GM18508 (cell line): ENCODE measurements around the gene PTPRN2.
"Not testable (repeated sequence)": the region's sequence is repeated elsewhere in the genome, so short reads cannot be mapped to it uniquely, and the experiment has no call there.

Experiments
- ATAC-seq: cut with Tn5 transposase; IDR thresholded peaks from one replicate; pipeline ENCODE4 v1.9.1; 2021; ENCODE audit warnings: moderate number of reproducible peaks; ENCODE audit not compliant: insufficient read depth, unreplicated experiment

PTPRN2 gene

GRCh38 chr7:157925383-157925875 lies 662.2 kb downstream of the PTPRN2 start:
- no peak for ATAC-seq

- no peak for ATAC-seq
Measured at GRCh38 chr7:157923903-157924630, 663.6 kb downstream of the PTPRN2 start.

DNA sequence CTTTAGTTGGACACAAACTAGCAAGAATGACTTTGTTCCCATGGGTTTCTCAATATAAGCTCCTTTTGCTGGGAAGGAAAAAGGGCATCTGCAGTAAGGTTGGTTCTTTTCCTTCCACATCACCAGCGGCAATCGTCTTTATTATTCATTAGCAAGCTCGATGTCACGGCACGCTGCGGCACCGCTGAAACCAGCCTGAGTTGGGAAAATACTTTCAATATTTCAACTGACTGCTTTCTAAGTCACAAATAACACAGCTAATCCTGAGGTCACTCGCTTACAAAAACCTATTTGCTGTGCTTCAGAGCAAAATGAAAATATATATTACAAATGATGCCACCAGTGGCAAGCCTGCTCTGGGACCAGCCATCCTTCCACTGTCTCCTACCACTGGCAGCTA lies 665.0 kb downstream of the PTPRN2 start:
- no peak for ATAC-seq

DNA sequence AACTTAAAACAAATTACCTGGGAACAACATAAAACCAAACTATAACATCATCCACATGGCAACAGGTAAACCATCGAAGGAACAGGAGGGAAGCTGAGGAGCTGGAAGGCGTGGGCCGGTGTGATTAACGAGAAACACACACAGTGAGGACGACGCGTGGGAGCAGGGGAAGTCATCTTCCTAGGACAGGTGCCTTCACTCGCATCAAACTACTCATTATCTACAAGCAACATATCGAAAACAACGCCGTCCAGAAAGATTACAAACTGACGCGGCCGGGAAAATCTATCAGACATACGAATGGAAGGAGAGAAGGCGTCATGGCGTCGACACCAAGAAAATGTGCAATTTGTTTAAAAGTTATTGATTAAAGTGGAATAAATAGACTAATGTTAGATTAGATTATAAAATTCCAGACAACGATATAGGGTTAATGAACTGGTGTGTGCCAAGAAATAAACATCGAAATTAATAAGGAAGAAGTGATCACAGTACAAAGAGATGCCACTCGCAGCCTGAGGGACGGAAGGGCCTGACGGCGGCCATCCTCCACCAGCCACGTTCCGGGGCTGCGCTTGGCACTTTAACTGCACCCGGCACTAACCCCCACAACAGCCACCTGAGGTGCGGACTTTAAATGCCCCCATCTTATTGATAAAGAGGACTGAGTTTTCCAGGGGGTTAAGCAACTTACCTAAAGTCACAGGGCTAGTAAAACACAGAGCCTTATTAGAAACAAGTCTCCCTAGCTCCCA lies 669.1 kb downstream of the PTPRN2 start:
- no peak for ATAC-seq

- no peak for ATAC-seq
Measured at GRCh38 chr7:157916946-157917640, 670.5 kb downstream of the PTPRN2 start.

DNA sequence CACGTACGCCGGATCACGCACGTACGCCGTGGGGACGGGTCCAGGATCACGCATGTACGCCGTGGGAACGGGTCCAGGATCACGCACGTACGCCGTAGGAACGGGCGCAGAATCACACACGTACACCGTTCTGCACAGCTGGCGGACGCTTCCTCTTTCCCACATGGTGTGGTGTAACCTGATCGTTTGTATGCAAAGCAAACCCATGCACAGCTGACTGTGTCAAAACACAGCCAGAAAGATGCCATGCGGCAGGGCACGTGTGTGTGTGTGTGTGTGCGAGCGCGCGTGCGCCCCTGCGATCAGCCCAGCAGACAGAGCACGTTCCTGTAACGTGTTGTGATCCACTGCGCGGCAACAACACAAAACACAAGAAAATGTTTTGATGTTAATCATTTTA lies 677.2 kb downstream of the PTPRN2 start:
- no peak for ATAC-seq

- not testable (repeated sequence) for ATAC-seq
Measured at GRCh38 chr7:157910045-157910444, 677.6 kb downstream of the PTPRN2 start.

DNA sequence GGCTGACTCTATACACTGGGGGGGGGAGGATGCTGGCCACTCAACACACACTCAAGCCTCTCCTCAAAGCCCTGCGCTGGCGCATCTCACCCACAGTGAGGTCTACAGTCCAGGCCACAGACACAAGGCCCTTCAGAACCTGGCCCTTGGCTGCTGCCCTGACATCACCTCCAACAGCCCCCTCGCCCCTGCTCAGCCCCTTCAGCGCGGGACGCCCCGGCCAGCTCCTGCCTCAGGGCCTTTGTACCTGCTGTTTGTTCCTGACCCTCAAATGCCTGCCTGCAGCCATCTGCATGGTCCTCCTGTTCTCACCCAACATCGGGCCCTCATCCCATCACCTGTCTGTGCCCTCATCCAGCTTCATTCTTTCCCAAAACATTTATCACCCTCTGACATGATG lies 678.3 kb downstream of the PTPRN2 start:
- no peak for ATAC-seq

DNA sequence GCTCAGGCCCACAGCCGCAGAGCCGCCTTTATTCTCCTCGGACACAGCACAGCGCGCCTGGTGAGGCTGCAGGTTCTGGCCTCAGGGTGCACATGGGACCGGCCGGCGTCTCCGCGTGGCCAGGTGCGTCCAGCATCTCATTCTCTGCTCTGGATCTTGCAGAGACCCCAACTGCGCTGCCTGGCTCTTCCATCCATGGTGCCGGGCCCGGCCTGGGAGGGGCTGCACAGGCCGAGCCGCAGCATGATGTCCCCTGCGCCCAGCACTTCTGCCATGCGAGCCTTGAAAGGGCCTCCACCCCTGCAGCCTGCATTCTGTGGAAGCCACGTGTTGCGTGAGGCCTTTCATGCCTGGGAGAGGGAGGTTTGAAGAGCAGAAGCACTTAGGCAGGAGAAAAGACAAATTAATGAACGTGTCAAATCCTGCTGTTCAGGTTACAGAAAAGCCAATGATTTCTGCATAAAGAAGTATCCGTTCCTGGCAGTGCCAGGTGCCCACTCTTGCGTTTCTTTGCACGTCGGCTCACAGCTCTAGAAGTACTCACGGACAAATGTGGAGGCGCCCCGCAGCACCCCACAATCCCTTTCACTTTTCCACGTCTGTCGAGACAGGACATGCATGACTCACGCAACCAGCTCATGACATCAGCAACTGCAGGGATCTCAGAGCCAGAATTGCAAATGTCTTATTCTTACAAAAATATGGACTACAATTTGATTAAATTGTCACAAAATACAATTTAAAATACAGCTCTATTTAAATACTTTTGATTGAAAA lies 679.4 kb downstream of the PTPRN2 start:
- no peak for ATAC-seq

DNA sequence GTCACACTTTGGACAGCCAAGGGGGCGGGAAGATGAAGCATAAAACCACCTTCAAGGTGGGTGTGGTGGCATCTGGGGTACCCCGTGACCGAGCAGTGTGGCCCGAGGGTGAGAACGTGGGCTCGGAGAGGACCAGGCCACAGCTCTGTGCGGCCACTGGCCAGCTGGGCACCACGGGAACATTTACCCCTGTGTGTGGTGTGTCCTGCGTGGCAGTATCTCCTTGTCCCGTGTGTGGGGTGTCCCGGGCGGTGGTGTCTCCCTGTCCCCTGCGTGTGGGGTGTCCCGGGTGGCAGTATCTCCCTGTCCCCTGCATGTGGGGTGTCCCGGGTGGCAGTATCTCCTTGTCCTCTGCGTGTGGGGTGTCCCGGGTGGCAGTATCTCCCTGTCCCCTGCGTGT lies 680.5 kb downstream of the PTPRN2 start:
- ATAC-seq, result no peak

DNA sequence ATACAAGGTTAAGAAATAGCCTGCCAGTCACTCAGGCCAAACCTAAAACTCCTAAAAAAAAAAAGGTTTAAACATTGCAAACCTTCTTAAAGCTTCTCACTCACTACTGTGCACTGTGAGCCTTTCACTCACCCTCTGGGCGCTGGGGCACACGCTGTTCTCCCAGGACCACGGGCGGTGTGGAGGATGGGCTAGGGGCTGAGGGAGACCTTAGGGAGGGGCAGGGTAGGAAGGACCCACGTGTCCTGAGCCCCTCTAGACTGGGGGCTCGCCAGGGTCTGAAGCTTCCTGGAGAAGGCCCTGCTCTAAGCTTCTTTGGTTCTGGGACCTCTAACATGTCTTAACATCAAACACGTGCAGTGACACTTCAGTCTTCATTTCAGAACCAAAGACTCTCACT lies 681.0 kb downstream of the PTPRN2 start:
- ATAC-seq, result no peak

DNA sequence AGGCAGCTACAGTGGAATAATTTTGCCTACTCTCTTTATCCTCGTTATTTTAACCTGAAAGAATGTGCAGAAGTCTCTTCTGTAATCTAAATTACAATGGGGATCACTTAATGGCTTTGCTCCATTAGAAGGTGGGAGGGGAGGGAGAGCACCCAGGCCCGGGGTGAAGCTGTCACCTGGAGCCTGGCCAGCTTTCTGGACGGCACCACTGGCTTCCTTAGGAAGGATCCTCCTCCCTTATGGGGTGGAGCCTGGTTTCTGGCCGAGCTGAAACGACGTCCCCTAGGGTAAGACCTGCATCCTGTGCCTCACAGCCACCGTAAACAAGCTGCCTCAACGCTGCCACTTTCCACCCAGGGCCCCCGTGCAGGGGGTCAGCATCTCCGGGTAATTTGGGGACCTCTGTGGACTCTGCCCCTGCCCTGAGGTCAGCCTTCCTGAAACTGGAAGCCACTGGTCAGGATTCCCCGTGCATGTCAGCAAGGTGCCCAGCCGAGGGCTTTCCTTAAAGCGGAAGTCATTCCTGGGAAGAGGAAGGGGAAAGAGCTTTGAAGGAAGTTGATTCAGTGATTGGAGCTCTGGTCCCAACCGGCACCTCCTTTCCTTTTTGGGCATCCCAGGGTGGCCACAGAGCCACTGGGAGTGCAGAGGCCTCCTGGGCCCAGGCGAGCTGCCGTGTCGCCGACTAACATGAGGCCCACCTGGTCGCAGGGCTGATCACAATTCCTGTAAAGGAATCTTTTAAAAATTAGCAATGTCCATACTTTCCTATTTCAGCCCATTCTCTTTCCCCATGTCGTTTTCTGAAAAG lies 681.8 kb downstream of the PTPRN2 start:
- no peak for ATAC-seq

GRCh38 chr7:157904866-157905570 lies 682.6 kb downstream of the PTPRN2 start:
- ATAC-seq, result no peak

GRCh38 chr7:157904211-157904865 lies 683.3 kb downstream of the PTPRN2 start:
- no peak for ATAC-seq

GRCh38 chr7:157903710-157904109 lies 683.9 kb downstream of the PTPRN2 start:
- no peak for ATAC-seq

DNA sequence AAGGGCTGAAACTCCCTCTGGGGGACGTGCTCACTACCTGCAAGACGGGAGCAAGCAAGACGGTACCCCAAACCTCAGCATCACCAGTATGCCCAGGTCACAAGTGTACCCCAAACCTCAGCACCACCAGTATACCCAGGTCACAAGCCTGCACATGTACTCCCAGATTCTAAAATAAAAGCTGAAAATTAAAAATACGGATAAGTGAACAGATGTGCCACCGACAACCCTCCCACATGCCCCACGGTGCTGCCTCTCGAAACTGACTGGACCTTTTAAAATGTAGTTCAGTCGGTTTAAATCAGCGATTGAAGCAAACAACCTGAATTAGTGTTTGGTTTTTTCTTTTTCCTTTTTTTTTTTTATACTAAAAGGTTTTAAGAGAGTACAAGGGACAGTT lies 684.3 kb downstream of the PTPRN2 start:
- ATAC-seq, result no peak

- ATAC-seq, result not testable (repeated sequence)
Measured at GRCh38 chr7:157901816-157902610, 685.6 kb downstream of the PTPRN2 start.

- no peak for ATAC-seq
Measured at GRCh38 chr7:157901166-157901565, 686.5 kb downstream of the PTPRN2 start.
